Skeletal muscle satellite cell (primary cell): Measurements from ENCODE around the gene DCBLD1.
A peak's percentile ranks its signal among the peaks of the same experiment; 100 is the strongest.

Experiments
- H3K27me3 ChIP-seq: 2 replicates; pipeline ENCODE4 v1.7.0; 2013; ENCODE audit warnings: low read length; ENCODE audit not compliant: control insufficient read depth, insufficient read depth
- H3K36me3 ChIP-seq: 2 replicates; pipeline ENCODE4 v1.7.0; 2013; ENCODE audit warnings: mild to moderate bottlenecking, control low read depth, low read length; ENCODE audit not compliant: insufficient read depth
- H3K4me1 ChIP-seq: 2 replicates; pipeline ENCODE4 v1.7.0; 2013; ENCODE audit warnings: low read length; ENCODE audit not compliant: control insufficient read depth, insufficient read depth
- H3K4me2 ChIP-seq: 2 replicates; pipeline ENCODE4 v1.7.0; 2013; ENCODE audit warnings: mild to moderate bottlenecking, low read length
- H3K4me3 ChIP-seq: 2 replicates; pipeline ENCODE4 v1.7.0; 2013; ENCODE audit warnings: low read length
- H3K9ac ChIP-seq: 2 replicates; pipeline ENCODE4 v1.7.0; 2013; ENCODE audit warnings: mild to moderate bottlenecking, low read depth, low read length, moderate library complexity
- H3K9me3 ChIP-seq: replicated peaks from 2 replicates; pipeline ENCODE4 v1.7.0; 2013; ENCODE audit warnings: mild to moderate bottlenecking, control low read depth, low read length

DCBLD1 gene

GRCh38 chr6:117473401-117473800 lies 9.1 kb upstream of the DCBLD1 start:
- Histone ChIP-seq H3K9ac (no peak overlapping the region), H3K4me1 (no peaks in the 10 kb centered on the region), H3K4me3 (no peak overlapping the region), H3K27me3 (no peaks in the 10 kb centered on the region), H3K4me2 (no peak overlapping the region), H3K36me3 (no peaks in the 10 kb centered on the region), H3K9me3 (no peaks in the 10 kb centered on the region)

- H3K27me3 ChIP-seq, result no peaks in the 10 kb centered on the region
These were observed 4.3 kb upstream of the DCBLD1 start for GRCh38 chr6:117477988-117478852.

GRCh38 chr6:117478853-117479231 lies 3.6 kb upstream of the DCBLD1 start:
- peaks cover 8% of the 10 kb centered on the region for H3K4me1 ChIP-seq
- no peaks in the 10 kb centered on the region for H3K27me3 ChIP-seq
- no peak overlapping the region for H3K4me3 ChIP-seq

More at GRCh38 chr6:117477988-117478852, 4.3 kb upstream of the DCBLD1 start:
- Histone ChIP-seq H3K4me1 (peaks cover 8% of the 10 kb centered on the region), H3K36me3 (no peaks in the 10 kb centered on the region), H3K4me3 (no peak overlapping the region), H3K9ac (no peak overlapping the region), H3K9me3 (no peaks in the 10 kb centered on the region), H3K4me2 (no peak overlapping the region)

GRCh38 chr6:117480651-117481050 lies 1.8 kb upstream of the DCBLD1 start:
- H3K36me3 ChIP-seq, result peaks cover 8% of the 10 kb centered on the region
- H3K9ac ChIP-seq, result no peak overlapping the region
- peaks cover 18% of the 10 kb centered on the region for H3K4me1 ChIP-seq
- no peaks in the 10 kb centered on the region for H3K27me3 ChIP-seq
- H3K4me3 ChIP-seq, result no peak overlapping the region
- no peak overlapping the region for H3K4me2 ChIP-seq
- no peaks in the 10 kb centered on the region for H3K9me3 ChIP-seq

More at GRCh38 chr6:117478853-117479231, 3.6 kb upstream of the DCBLD1 start:
- Histone ChIP-seq H3K36me3 (no peaks in the 10 kb centered on the region), H3K4me2 (no peak overlapping the region), H3K9ac (no peak overlapping the region), H3K9me3 (no peaks in the 10 kb centered on the region)

- Histone ChIP-seq H3K27me3 (no peaks in the 10 kb centered on the region), H3K9ac (no peak overlapping the region), H3K4me2 (peak overlapping the region; percentile 87), H3K4me1 (peaks cover 26% of the 10 kb centered on the region), H3K4me3 (peak overlapping the region; percentile 92), H3K36me3 (peaks cover 11% of the 10 kb centered on the region), H3K9me3 (no peaks in the 10 kb centered on the region)
These were observed 1.1 kb upstream of the DCBLD1 start for GRCh38 chr6:117481278-117481925.

- peak overlapping the region; percentile 97 for H3K9ac ChIP-seq
- H3K4me2 ChIP-seq, result peak overlapping the region; percentile 87
- H3K36me3 ChIP-seq, result peaks cover 16% of the 10 kb centered on the region
- H3K4me1 ChIP-seq, result peaks cover 29% of the 10 kb centered on the region
- H3K4me3 ChIP-seq, result peak overlapping the region; percentile 92
- no peaks in the 10 kb centered on the region for H3K27me3 ChIP-seq
- peaks cover 2% of the 10 kb centered on the region for H3K9me3 ChIP-seq
These were observed 591 bp upstream of the DCBLD1 start for GRCh38 chr6:117481926-117482239.

- Histone ChIP-seq H3K9me3 (peaks cover 4% of the 10 kb centered on the region), H3K27me3 (no peaks in the 10 kb centered on the region), H3K36me3 (peaks cover 20% of the 10 kb centered on the region), H3K9ac (peak overlapping the region; percentile 97), H3K4me2 (peak overlapping the region; percentile 87), H3K4me3 (peak overlapping the region; percentile 92), H3K4me1 (peaks cover 29% of the 10 kb centered on the region)
These were observed 650 bp downstream of the DCBLD1 start for GRCh38 chr6:117483004-117483644.

- Histone ChIP-seq H3K4me1 (peaks cover 29% of the 10 kb centered on the region), H3K4me2 (peak overlapping the region; percentile 87), H3K4me3 (peak overlapping the region; percentile 92), H3K9me3 (peaks cover 4% of the 10 kb centered on the region), H3K27me3 (no peaks in the 10 kb centered on the region), H3K9ac (peak overlapping the region; percentile 97), H3K36me3 (peaks cover 21% of the 10 kb centered on the region)
These were observed 1.2 kb downstream of the DCBLD1 start for GRCh38 chr6:117483645-117484016.

- Histone ChIP-seq H3K9ac (peak overlapping the region; percentile 97), H3K9me3 (peaks cover 4% of the 10 kb centered on the region), H3K4me2 (peak overlapping the region; percentile 87), H3K4me1 (peaks cover 29% of the 10 kb centered on the region), H3K36me3 (peaks cover 22% of the 10 kb centered on the region), H3K4me3 (peak overlapping the region; percentile 92), H3K27me3 (no peaks in the 10 kb centered on the region)
These were observed 1.7 kb downstream of the DCBLD1 start for GRCh38 chr6:117484052-117484646.

- Histone ChIP-seq H3K27me3 (no peaks in the 10 kb centered on the region), H3K4me3 (peak overlapping the region; percentile 92), H3K36me3 (peaks cover 22% of the 10 kb centered on the region), H3K4me2 (peak overlapping the region; percentile 87), H3K4me1 (peaks cover 31% of the 10 kb centered on the region), H3K9me3 (peaks cover 4% of the 10 kb centered on the region), H3K9ac (peak overlapping the region; percentile 97)
These were observed 3.0 kb downstream of the DCBLD1 start for GRCh38 chr6:117485433-117485832.

- peaks cover 22% of the 10 kb centered on the region for H3K36me3 ChIP-seq
- H3K27me3 ChIP-seq, result no peaks in the 10 kb centered on the region
- H3K4me3 ChIP-seq, result no peak overlapping the region
- H3K9ac ChIP-seq, result no peak overlapping the region
- peaks cover 45% of the 10 kb centered on the region for H3K4me1 ChIP-seq
- H3K9me3 ChIP-seq, result peaks cover 4% of the 10 kb centered on the region
- no peak overlapping the region for H3K4me2 ChIP-seq
These were observed 5.3 kb downstream of the DCBLD1 start for GRCh38 chr6:117487821-117488220.
